Tibial nerve (tissue), 3 donors: ENCODE data around the gene PTGDS.

Experiments
- CTCF ChIP-seq, 5 experiments: fragments of 200-600 bp in 3 of 5; fragments of 450-650 bp in 2 of 5; sonication (generic) in 3 of 5; IDR thresholded peaks; one replicate each; pipeline ENCODE4 v1.5.1; 2016 to 2019; ENCODE audit warnings: antibody characterized with exemption in 5 of 5, mild to moderate bottlenecking in 3 of 5, moderate library complexity in 2 of 5
- POLR2A ChIP-seq, 2 donors: fragments of 450-650 bp; IDR thresholded peaks; one replicate each; pipeline ENCODE4 v1.6.1; 2017; ENCODE audit warnings: antibody characterized with exemption in 2 of 2, mild to moderate bottlenecking in 2 of 2, moderate library complexity in 2 of 2

- no peak for TF ChIP-seq CTCF (IDR thresholded peaks at IDR 0.05)
- no peak for TF ChIP-seq POLR2A (IDR thresholded peaks at IDR 0.05)
Measured at GRCh38 chr9:137001857-137002645, 24.7 kb downstream of the PTGDS start.
